GM19395 (cell line): ENCODE results near the gene CILP.
A peak's percentile ranks its signal among the peaks of the same experiment; 100 is the strongest.
"Not testable (repeated sequence)": the region's sequence is repeated elsewhere in the genome, so short reads cannot be mapped to it uniquely, and the experiment has no call there.

Source experiments
- ATAC-seq: cut with Tn5 transposase; IDR thresholded peaks from one replicate; pipeline ENCODE4 v1.9.1; 2021; ENCODE audit warnings: mild to moderate bottlenecking, moderate library complexity; ENCODE audit not compliant: unreplicated experiment

The CILP gene

DNA sequence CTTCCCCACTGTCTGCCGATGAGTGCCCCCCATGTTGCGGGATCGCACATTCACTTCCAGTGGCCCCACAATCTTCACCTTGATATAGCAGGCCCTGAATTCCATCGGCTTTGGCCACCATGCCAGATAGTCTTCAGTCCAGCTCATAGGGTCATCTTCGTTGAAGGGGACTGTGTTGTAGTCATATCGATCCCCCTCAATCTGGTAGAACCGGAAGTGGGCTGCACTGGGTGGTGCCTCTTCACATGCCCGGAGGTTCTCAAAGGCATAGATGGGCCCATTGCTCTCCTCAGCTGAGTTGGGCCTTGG is 14.0 kb downstream of the CILP start:
- ATAC-seq: no peak

DNA sequence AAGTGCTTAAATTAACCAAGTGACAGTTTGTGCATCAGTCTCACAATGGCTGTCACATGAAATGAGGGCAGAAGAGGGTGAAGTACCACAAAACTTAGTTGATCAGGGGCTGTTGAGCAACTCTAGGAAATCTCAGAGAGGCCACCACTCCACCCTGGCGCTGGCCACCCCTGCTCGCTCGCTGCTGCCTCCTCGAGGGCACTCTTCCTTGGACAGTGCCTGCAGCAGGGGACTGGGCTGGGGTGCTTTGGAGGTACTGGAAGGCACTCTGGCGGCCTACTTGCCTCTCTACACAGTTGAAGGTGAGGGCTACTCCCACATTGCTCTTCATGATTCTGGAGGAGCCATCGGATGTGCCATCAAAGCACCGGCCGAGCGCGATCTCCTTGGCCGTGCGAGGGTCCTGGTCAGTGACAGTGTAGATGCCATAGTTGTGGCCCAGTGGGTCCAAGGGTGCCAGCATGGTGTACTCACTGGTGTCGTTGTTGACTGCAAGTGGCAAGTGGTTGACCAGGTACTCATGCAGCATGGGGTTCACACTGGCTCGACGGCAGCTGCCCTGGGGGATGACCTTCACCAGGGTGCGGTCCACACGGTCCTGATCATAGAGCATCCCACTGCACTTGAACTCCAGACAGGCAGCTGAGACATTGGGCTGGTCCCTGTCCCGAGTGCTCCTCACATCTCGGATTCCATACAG is 14.5 kb downstream of the CILP start:
- no peak for ATAC-seq

DNA sequence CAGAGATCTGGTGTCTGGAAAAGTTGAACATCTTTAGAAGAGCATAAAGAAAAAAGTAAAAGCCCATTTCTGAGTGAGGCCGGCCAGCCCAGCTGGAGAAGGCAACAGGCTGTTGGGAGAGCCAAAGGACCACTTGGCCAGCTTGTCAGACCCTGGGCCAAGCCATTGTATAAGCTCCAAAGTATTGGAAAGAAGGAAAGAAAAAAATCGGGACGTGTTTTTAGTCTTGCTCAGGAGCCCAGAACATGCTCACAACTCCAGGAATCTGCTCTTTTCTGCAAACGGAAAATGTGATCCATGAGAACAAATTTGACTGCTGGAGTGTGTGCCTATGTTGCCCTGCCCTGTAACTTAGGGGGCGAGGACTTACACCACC is 15.7 kb downstream of the CILP start:
- ATAC-seq: no peak

DNA sequence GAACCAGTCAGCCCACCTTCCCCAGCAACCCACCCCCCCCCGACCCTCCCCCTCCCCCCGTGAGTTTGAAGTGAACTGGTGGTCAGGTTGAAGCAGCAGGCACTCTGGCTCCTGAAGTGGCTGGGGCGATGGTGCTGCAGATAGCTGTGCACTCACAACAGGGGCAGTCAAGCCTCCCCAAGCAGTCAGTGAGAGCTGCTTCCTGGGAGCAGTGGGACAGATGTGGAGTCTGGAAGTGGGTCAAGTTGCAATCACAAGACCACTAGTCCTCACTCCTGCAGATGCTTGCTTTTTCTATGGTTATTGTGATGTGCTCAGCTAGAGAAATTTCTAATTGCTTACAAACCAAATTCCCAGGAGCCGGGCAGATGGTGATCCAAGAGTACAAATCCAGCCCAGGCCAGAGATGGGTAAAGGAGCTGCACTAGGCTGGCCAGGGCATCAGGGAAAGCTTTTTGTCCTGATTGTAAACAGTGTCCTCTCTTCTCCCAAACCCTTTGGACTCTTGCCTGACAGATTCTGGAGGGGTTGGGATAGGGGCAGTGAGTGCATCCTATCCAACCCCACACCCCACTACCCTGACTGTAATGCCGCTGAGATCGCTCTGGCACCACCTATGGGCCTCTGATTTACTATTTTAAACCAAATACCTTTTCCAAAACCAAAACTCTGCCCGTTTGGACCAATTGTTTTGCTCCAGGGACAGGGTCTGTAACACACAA is 16.3 kb downstream of the CILP start:
- no peak for ATAC-seq

DNA sequence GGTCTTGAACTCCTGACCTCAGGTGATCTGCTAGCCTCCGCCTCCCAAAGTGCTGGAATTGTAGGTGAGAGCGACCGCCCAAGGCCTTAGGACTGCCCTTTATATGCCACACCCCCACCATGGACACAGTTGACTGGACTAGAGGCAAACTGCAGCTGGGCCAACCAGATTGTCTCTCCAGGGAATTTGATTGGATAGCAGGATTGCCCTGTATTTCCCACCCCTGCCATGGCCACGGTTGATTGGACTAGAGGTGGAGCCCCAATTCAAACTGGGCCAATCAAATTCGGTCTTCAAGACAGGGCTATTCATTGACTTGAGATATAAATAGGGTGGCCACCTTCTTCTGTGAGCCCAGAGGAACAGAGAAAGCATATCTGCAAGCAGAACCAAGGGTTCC is 19.3 kb downstream of the CILP start:
- ATAC-seq: no peak

DNA sequence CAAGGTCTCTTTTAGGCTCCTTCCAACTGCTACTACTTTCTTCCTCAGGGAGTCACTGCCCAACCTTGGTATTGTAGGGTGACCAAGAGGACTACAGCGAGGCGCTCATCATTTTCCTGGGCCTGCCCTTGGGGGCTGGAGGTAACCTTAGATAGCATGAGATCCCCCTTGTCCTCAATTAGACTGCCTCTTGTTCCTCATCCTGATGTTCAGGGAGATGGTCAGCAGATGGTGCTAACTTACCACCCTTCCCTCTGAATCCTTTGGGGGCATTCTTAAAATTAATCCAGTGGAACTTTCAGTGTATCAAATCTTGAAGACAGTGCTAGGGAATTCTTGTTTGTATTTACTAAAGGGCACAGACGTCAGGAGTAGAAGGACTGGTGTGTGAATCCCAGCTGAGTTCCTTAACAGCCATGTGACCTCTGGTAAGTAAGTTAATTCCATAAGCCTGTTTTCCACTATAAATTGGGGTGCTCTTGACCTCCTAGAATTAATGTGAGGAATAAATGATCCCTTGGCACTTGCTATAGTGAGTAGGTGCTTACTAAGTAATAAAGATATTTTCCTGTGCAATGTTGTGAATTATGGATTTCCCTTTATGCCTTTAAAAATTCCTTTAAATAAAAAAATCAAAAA is 22.1 kb downstream of the CILP start:
- no peak for ATAC-seq

DNA sequence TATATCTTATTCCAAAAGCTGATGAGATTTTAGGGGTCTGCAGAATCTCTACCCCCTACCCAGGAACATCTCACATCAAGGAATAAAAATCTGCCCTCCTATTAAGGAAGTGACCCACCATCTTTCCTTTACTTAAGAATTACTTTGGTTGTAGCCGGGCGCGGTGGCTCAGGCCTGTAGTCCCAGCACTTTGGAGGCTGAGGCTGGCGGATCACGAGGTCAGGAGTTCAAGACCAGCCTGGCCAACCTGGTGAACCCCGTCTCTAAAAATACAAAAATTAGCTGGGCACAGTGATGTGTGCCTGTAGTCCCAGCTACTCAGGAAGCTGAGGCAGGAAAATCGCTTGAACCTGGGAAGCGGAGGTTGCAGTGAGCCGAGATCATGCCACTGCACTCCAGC is 22.8 kb downstream of the CILP start:
- ATAC-seq: not testable (repeated sequence)

DNA sequence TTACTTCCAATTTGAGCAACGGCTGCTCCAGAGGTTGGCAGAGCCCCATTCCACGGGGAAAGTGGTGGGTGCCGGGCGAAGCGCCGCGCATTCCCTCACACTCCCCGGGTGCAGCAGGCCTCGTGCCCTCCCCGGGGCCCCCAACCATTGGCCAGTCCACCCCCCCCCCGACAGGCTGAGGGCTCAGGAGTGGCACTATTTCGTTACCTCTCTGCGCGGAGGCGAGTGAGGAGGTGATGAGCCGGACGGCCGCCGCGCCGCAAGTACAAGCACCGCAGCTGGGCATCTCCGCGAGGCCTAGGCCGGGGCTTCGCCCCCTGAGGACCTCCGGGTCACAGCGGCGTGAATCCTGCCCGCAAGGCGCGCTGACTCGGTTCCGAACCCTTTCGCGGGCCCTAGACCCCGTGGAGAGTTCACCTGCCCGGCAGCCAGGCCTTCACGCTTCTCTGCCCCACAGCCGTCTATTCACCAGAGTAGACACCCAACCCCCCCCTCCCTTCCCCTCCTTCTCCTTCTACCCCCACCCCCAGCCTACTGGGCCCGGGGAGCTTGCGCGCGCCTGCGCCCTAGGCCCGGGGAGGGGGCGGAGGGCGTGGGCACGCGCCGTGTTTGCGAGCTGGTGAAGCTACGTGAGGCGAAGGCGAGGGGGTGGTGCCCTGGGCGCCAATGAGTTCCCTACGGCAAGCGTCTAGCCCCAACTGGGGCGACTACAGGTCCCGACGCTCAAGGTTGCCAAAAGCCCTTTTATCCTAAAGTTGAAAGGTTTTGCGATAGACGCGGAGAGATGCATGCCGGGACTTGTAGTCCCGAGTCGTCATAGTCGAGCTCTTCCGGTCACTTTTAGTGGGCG is 26.2 kb downstream of the CILP start, which contains the start of gene CLPX:
Gene CLPX, minus strand, starts transcription at position 475 of the 850 bp plus-strand sequence. Its CDS starts 189 bp downstream, at position 286.
- peak; percentile 66 for ATAC-seq

DNA sequence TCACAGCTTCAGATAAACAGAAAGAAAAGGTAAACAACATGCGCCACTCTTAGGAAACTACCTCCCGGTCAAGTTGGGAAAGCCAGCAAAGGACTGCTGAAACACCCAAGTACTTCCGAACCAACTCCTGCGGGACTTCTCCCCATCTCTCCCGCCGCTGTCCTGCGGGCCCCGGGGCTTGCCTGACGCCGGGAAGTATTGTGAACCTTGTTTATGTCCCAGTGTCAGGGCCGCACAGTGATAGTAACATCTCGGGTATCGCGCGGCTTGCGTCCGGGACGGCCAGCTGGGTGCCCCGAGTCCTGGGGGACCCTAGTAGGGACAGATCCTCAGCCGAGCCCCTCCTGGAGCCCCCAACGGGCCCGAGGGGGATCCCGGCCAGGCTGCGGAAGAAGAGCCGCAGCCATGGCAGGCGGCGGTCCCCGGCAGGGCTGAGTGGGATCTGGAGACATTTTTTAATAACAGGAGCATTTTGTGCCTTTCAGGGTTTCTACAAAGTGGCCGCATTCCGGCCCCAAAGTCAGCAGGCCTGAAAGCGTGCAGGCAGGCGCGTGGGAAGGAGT is 26.9 kb downstream of the CILP start:
- ATAC-seq: peak; percentile 42

DNA sequence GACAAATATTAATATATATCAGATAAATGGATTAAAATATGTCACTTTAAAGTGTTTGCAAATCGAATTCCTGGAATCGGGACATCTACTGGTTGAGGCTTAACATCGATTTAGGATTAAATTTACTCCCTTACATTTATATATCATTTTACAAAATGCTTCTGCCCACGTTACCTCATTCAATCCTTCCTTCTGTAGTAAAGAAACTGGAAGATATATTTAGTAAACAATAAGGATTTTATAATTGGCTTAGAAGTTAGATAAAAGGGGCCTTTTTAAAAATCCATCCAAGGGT is 27.5 kb downstream of the CILP start:
- ATAC-seq: no peak

DNA sequence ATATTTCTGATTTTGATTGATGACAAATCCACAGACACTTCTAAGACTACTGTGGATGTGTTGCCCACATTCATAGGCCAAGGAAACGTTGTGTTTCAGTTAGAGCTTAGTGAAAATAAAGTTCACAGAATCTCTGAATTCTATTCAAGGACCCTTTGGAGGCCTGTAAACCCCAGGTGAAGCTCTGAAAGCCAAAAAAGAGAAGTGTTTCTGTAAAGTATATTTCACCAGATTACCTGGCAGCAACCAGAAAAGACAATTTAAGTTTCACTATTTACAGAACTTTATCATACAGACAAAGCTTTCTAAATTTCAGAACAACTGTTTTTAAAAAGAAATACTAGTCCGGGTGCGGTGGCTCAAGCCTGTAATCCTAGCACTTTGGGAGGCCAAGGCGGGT is 28.7 kb downstream of the CILP start:
- no peak for ATAC-seq

DNA sequence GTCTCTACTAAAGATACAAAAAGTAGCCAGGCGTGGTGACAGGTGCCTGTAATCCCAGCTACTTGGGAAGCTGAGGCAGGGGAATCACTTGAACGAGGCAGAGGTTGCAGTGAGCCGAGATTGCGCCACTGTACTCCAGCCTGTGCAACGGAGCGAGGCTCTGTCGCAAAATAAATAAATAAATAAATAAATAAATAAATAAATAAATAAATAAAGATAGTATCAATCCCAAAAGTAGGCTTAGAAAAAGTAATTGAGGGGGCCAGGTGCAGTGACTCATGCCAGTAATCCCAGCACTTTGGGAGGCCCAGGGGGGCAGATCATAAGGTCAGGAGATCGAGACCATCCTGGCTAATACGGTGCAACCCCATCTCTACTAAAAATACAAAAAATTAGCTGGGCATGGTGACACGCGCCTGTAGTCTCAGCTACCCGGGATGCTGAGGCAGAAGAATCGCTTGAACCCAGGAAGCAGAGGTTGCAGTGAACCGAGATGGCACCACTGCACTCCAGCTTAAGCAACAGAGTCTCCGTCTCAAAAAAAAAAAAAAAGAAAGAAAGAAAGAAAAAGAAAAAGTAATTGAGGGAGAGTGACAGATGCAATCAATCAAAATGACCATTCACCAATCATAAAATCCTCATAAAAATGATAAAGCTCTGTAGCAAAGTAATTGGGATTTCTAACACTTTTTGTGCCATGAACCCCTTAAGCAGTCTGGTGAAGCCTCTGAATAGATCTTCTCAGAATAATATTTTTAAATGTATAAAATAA is 29.5 kb downstream of the CILP start:
- ATAC-seq: not testable (repeated sequence)

DNA sequence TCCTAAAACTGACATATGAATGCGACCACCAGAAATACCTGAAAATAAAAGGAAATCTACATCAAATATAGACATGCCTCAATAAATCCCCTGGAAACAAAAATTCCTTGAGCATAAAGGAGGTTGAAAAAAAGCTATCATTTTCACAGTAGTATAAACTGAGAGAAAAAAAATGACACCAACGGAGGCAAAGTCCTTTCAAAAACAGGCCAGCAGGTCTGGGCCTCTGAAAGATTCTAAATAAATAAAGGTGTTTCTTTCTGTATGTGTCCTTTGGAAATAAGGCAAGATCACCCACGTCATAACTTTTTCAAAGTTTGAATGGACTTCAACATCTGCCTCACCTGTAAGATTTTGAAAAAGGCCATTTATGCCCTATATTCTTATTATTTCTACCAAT is 31.1 kb downstream of the CILP start:
- ATAC-seq: no peak

DNA sequence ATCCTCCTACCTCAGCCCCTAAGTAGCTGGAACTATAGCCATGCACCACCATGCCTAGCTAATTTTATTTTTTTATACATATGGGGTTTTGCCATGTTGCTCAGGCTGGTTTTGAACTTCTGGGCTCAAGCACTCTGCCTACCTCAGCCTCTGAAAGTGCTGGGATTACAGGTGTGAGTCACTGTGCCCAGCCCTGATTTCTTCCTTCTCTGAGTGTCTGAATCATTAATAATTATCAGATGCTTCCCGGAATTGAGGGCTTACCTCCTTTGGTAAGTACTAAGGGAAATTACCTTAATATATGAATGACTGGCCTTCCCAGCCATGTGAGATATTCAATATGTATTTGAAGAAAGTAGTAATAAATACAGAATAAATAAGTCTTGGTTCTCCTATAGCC is 33.4 kb downstream of the CILP start:
- no peak for ATAC-seq

DNA sequence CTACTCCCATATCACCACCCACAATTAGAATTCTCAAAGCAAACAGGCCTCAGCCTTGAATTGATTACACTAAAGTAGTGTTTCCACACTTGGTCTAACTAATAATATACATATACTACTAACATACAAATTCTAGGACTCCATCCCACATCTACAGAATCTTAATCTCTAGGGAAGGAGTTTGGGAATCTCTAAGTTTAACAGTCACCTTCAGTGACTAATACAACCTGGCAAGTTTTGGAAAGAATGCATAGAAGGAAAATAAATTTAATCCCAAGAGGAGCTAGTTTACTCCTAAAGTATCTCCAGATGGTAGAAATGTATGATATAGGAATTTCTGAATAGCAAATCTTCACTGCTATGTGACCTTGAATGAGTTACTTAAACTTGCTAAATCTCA is 35.2 kb downstream of the CILP start:
- no peak for ATAC-seq

DNA sequence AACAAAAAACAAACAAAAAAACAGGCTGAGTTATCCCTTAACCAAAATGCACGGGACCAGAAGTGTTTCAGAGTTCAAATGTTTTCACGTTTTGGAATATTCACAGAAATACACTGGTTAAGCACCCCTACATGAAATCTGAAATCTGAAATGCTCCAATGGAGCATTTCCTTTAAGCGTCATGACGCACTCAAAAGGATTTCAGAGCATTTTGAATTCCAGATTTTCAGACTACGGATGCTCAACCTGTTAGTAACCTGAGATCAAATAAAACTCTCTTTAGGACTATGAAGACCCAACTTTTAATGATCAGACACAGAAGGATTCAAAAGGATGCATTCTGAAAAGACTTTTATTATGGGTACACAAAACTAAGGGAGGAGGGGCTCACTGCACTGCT is 35.8 kb downstream of the CILP start:
- ATAC-seq: no peak

DNA sequence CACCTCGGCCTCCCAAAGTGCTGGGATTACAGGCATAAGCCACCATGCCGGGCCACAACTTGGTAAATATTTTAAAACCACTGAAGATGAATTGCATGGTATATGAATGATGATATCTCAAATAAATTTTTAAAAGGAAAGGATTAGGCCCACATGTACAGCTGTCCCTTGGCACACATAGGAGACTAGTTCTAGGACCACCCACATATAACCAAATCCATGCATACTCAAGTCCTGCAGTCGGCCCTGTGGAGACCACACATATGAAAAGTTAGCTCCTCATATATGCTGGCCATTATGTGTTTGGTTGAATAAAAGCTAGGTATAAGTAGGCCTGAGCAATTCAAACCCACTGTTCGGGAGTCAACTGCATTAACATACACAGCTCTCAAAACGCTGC is 36.8 kb downstream of the CILP start:
- ATAC-seq: no peak

DNA sequence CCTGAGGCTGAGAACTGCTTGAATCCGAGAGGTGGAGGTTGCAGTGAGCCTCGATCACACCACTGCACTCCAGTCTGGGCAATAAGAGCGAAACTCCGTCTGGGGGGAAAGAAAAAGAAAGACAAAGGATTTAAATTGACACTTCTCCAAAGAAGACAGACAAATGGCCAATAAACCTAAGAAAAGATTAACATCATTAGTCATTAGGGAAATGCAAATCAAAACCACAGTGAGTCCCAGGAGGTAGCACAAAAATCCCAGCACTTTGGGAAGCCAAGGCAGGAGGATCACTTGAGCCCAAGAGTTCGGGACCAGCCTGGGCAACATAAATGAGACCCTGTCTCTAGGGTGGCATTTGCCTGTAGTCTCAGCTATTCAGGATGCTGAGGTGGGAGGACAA is 38.7 kb downstream of the CILP start:
- ATAC-seq: no peak

DNA sequence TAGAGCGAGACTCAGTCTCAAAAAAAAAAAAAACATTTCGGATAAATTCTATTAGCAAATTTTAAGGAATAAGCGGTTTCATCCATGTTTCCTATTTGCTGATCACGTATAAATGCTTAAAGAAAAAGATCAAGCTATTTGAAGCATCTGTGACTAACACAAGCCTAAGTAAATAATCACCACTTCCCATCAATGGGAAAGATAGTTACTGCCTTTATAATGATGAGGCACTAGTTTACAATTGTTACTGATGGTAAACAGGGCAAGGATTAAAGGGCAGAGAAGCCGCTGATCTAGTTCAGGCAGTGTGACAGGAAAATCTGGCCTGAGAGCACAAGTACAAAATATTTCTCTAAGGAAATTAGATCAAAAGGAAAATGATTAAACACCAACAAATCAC is 39.8 kb downstream of the CILP start:
- ATAC-seq: no peak

DNA sequence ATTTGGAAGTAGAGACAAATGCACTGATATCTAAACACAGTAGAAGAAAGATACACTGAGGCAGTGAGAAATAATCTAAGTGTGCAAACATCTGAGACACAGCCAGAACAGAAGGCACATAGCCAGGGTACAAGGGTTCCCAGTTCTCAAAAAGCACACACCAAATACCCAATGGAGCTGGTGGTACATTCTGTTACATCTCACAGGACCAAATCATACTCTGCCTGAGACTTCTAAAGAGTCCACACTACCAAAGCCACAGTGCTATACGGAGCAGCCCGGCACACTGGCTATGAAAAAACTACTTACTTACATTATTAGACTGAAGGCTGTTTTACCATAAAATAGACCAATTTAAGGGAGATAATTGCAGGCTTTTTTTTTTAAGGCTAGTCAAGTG is 45.4 kb downstream of the CILP start:
- ATAC-seq: no peak

DNA sequence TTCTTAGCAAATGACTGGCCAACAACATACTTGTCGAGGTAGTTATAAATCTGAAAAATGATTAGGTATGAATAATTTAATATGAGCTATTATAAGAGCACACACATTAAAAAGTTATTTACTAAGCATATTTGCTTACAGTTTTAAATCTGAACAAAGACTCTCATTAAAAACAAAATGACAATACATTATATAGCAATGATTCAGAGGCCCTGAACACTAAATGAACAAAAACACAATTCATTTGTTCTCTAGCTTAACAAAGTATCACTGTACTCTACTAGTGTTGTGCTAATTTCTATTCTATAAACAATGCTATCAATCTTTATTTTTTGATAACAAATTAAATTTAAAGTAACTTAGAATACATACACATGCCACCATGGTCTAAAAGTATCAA is 47.1 kb downstream of the CILP start:
- no peak for ATAC-seq
